Endothelial cell of umbilical vein (primary cell): ENCODE results near the gene THSD7B.

ENCODE experiments used
- CTCF ChIP-seq, 2 donors: IDR thresholded peaks; 1 replicate in 1 of 2; 2 replicates in 1 of 2; pipeline ENCODE4 v1.5.1; 2011; ENCODE audit warnings: low read length in 2 of 2, mild to moderate bottlenecking in 2 of 2, moderate library complexity in 2 of 2, control low read depth in 1 of 2, inconsistent platforms in 1 of 2, low read depth in 1 of 2; ENCODE audit not compliant: insufficient read depth in 1 of 2; ENCODE audit errors: extremely low read depth in 1 of 2
- MYC ChIP-seq: IDR thresholded peaks from one replicate; pipeline ENCODE4 v1.6.1; 2011; ENCODE audit warnings: mild to moderate bottlenecking, low read depth, low read length
- POLR2A ChIP-seq: IDR thresholded peaks from 2 replicates; pipeline ENCODE4 v1.6.1; 2012; ENCODE audit warnings: low read depth, mild to moderate bottlenecking, control low read depth, low read length

DNA sequence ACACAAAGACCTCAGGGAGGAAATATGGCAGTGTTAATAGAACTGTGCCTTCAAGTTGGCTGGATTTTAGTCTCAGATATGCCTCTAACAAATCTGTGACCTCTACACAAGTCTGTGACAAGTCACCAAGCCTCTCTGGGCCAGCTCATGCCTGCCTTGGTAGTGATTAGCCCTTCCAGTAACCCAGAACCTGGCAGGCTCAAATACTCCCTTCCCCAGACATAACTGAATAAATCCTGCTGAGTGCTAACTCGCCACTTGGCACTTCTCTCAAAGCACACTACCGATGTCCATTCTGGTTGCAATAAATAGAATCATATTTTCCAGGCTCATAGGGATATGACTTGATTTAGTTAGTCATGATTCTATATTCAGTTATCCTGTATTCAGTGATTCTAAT, 15.3 kb upstream of the THSD7B start:
- no peak for TF ChIP-seq CTCF (IDR thresholded peaks at IDR 0.05; ENCODE audit: extremely low read depth in 1 of 2, insufficient read depth in 1 of 2, low read depth in 1 of 2, low read length in 2 of 2)
- no peak for TF ChIP-seq POLR2A
- no peak for TF ChIP-seq MYC
